D721Med (cell line): ENCODE measurements around the gene GPC6.
A peak's percentile ranks its signal among the peaks of the same experiment; 100 is the strongest.

Experiments
- DNase-seq: peaks from one replicate; pipeline ENCODE4 v3.0.0; 2011; ENCODE audit warnings: low spot score; ENCODE audit not compliant: insufficient read length
- FAIRE-seq: peaks from 2 replicates; lab custom pipeline; 2011; peaks lifted over from hg19 to GRCh38; lab: Jason Lieb, UNC
- TF ChIP-seq, protein P1 (sequence below): IDR thresholded peaks from 2 replicates; pipeline ENCODE4 v1.5.1; 2012; ENCODE audit warnings: mild to moderate bottlenecking, control low read depth; ENCODE audit not compliant: insufficient read depth; ENCODE audit errors: missing control alignments

Gene GPC6

GRCh38 chr13:93775027-93775426, 548.4 kb downstream of the GPC6 start:
- FAIRE-seq (no peak), DNase-seq (no peak)
- TF ChIP-seq, protein P1, sequence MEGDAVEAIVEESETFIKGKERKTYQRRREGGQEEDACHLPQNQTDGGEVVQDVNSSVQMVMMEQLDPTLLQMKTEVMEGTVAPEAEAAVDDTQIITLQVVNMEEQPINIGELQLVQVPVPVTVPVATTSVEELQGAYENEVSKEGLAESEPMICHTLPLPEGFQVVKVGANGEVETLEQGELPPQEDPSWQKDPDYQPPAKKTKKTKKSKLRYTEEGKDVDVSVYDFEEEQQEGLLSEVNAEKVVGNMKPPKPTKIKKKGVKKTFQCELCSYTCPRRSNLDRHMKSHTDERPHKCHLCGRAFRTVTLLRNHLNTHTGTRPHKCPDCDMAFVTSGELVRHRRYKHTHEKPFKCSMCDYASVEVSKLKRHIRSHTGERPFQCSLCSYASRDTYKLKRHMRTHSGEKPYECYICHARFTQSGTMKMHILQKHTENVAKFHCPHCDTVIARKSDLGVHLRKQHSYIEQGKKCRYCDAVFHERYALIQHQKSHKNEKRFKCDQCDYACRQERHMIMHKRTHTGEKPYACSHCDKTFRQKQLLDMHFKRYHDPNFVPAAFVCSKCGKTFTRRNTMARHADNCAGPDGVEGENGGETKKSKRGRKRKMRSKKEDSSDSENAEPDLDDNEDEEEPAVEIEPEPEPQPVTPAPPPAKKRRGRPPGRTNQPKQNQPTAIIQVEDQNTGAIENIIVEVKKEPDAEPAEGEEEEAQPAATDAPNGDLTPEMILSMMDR: no peak

- FAIRE-seq: no peak
- TF ChIP-seq, protein P1: no peak
- no peak for DNase-seq
Observed at GRCh38 chr13:93775507-93776108, 549.0 kb downstream of the GPC6 start.

- FAIRE-seq (no peak), DNase-seq (no peak)
- TF ChIP-seq, protein P1: no peak
Observed at GRCh38 chr13:93776936-93777335, 550.3 kb downstream of the GPC6 start.

- no peak for DNase-seq
- TF ChIP-seq, protein P1: no peak
- peak; percentile 70 for FAIRE-seq
Observed at GRCh38 chr13:93777504-93777903, 550.9 kb downstream of the GPC6 start.

DNA sequence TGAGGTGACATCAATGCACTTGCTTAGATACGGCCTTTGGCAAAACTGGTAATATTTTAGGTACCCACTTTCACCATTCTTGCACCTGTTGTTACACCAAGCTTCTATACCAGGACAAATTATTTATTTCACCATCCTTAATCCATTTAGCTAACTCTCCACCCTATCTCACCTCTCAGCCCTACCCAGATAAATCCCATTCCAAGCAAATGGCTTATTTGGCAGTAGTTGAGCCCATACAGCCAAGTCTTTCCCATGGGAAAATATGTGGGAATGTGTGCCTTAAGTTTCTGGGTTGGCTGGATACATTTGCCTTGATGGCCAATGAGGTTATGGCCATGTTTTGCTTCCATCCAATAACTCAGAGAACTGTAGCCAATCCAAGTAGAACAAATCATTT, 551.9 kb downstream of the GPC6 start:
- TF ChIP-seq, protein P1: no peak
- no peak for DNase-seq
- FAIRE-seq: no peak

- no peak for DNase-seq
- TF ChIP-seq, protein P1: no peak
- no peak for FAIRE-seq
Observed at GRCh38 chr13:93784191-93784590, 557.6 kb downstream of the GPC6 start.

GRCh38 chr13:93786846-93787489, 560.4 kb downstream of the GPC6 start:
- DNase-seq (no peak), FAIRE-seq (no peak)
- TF ChIP-seq, protein P1: no peak
